Articular chondrocyte of knee joint (primary cell): ENCODE data around the gene MED22. TPM values are rescaled to one million over a fixed set of nuclear protein-coding genes. Genes with fewer than 3 reads are reported as not detected.

ENCODE experiments used
- small RNA-seq: library from RNA; depleted of rRNA; stranded (forward); fragments of <200 nt; gene quantifications from one replicate; pipeline ENCODE3, GENCODE V24; 2012
- total RNA-seq: library from RNA; depleted of rRNA; stranded (reverse); fragments of >200 nt; gene quantifications from 2 replicates; pipeline ENCODE4 v1.2.3, GENCODE V29; 2012

MED22 gene
- total RNA-seq = 14.3 and 15.9 TPM in 2 replicates

GRCh38 chr9:133347985-133348717 is at the start of gene MED22, which contains the start of gene RPL7A:
Gene MED22, minus strand, starts transcription at chr9:133348131. Its CDS starts 1,469 bp downstream, at chr9:133346662.
Gene RPL7A, plus strand, starts transcription at chr9:133348218. Its CDS starts 26 bp downstream, at chr9:133348244.

GRCh38 chr9:133375724-133376654 is 28.1 kb upstream of the MED22 start, which contains the start of the genes STKLD1 and SURF4:
Gene STKLD1, plus strand, starts transcription at chr9:133376366. Its CDS starts 108 bp downstream, at chr9:133376474.
Gene SURF4, minus strand, starts transcription at chr9:133376060. Its CDS starts 91 bp downstream, at chr9:133375969.

GRCh38 chr9:133356391-133357091 is 8.6 kb upstream of the MED22 start, which contains the start of the genes SURF1 and SURF2:
Gene SURF1, minus strand, starts transcription at chr9:133356487. Its CDS starts 34 bp downstream, at chr9:133356453.
Gene SURF2, plus strand, starts transcription at chr9:133356550. Its CDS starts 43 bp downstream, at chr9:133356593.

GRCh38 chr9:133335924-133336811 is 11.8 kb downstream of the MED22 start, which contains the start of gene SURF6:
Gene SURF6, minus strand, starts transcription at chr9:133336188. Its CDS starts 56 bp downstream, at chr9:133336132.

Small RNAs within 50 kb of the gene (small RNA-seq; reads per million reads assigned to genes)
- gene RF00019 (not detected), gene SNORD24 (not detected), gene SNORD36A (not detected), gene SNORD36B (not detected), gene SNORD36C (not detected)

Other genes with a start within 250 kb of the MED22 start
- gene RALGDS, start 226.9 kb downstream of the MED22 start, total RNA-seq = 11.6 and 16.1 TPM in 2 replicates
- 7.4 and 9.5 TPM in 2 replicates for gene GBGT1, start 184.2 kb downstream of the MED22 start, total RNA-seq
- gene OBP2B, start 138.9 kb downstream of the MED22 start, total RNA-seq = not detected in 2 replicates
- not detected in 2 replicates for gene ABO, start 72.9 kb downstream of the MED22 start, total RNA-seq
- gene SURF6, start 11.9 kb downstream of the MED22 start, total RNA-seq = 8.1 and 9.4 TPM in 2 replicates
- gene RPL7A, start 87 bp upstream of the MED22 start, total RNA-seq = 1,759 and 2,034 TPM in 2 replicates
- gene SURF1, start 8.4 kb upstream of the MED22 start, total RNA-seq = 25.6 and 28.0 TPM in 2 replicates
- gene SURF2, start 8.4 kb upstream of the MED22 start, total RNA-seq = 6.9 and 7.8 TPM in 2 replicates
- 405 and 413 TPM in 2 replicates for gene SURF4, start 27.9 kb upstream of the MED22 start, total RNA-seq
- gene STKLD1, start 28.2 kb upstream of the MED22 start, total RNA-seq = 0.32 and 1.3 TPM in 2 replicates
- 12.7 and 12.9 TPM in 2 replicates for gene REXO4, start 69.9 kb upstream of the MED22 start, total RNA-seq
- gene ADAMTS13, start 74.2 kb upstream of the MED22 start, total RNA-seq = 0.91 and 1.3 TPM in 2 replicates
- 6.6 and 7.3 TPM in 2 replicates for gene CACFD1, start 111.8 kb upstream of the MED22 start, total RNA-seq
- 8.3 and 8.9 TPM in 2 replicates for gene SLC2A6, start 131.0 kb upstream of the MED22 start, total RNA-seq
- not detected in 2 replicates for gene MYMK, start 176.8 kb upstream of the MED22 start, total RNA-seq
- 0.11 and 0.26 TPM in 2 replicates for gene ADAMTSL2, start 186.6 kb upstream of the MED22 start, total RNA-seq